NCI-H1694 (cell line): ENCODE measurements around the gene CLASP1.

ENCODE experiments used
- DNase-seq: peaks from one replicate; lab custom pipeline; 2025; lab: John Stamatoyannopoulos, UW

CLASP1 gene

DNA sequence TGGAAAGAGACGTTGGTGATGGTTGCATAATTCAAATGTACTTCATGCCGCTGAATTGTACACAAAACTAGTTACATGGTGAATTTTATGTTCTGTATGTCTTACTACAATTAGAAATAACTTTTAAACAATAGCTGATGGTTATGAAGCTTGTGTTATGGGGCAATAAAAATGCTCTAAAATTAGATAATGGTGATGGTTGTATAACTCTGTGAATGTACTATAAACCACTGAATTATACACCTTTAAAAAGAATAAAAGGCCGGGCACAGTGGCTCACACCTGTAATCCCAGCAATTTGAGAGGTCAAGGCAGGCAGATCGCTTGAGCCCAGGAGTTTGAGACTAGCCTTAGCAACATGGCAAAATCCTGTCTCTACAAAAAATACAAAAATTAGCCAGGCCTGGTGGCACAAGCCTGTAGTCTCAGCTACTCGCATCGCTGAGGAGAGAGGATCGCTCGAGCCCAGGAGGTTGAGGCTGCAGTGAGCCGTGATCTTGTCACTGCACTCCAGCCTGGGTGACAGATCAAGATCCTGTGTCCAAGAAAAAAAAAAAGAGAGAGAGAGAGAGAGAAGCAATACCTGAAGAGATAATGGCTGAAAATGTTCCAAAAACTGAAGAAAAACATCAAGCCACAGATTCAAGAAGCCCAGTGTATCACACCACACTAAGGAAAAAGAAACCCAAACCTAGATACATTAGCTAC, 112.3 kb downstream of the CLASP1 start:
- no peak for DNase-seq

DNA sequence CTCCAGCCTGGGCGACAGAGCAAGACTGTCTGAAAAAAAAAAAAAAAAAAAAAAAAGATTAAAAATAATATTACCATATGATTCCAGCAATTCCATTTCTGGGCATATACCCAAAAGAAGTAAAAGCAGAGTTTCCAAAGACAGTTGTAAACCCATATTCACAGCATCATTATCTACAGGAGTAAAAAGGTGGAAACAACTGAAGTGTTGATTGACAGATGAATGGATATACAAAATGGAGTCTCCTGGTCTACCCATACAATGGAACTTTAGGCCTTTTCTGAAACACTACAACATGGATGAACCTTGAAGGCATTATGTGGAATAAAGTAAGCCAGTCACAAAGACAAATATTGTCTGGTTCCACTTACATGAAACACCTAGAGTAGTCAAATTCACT, 112.9 kb downstream of the CLASP1 start:
- no peak for DNase-seq

DNA sequence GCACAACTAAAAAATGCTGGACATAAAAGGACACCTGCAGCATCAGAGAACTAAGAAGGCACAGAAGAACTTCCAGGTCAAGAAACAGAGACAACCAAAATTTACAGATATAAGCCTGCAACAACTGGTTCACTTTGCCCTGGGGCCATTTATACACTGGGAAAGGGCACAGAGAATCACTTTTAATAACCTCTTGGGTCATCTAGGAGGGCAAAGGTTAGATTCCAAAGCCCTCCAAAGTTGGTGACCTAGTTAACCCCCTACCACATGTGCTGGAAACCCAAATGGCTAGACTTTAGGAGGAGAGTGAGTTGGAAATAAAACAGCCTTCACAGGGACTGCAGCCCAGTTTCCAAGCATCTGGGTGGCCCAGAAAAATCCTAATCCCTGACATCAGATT, 115.3 kb downstream of the CLASP1 start:
- no peak for DNase-seq

DNA sequence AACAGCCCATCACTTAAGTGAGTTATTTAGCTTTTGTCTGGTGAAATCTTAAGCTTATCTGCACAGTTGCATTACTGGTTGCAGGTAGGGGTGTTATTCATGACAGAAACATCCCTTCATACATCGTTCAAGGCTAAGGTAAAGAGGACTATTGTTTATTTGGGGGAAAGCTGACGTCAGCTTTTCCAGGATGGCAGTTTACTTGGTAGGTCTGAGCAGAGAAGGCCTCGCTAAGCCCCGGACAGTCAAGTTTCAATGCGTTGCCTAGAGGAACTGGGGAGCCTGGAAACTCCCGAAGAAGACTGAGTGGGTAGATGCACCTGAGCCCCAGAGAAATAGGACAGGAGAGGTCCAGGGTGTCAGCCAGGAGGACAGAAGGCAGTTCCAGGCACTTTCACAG, 116.4 kb downstream of the CLASP1 start:
- no peak for DNase-seq

DNA sequence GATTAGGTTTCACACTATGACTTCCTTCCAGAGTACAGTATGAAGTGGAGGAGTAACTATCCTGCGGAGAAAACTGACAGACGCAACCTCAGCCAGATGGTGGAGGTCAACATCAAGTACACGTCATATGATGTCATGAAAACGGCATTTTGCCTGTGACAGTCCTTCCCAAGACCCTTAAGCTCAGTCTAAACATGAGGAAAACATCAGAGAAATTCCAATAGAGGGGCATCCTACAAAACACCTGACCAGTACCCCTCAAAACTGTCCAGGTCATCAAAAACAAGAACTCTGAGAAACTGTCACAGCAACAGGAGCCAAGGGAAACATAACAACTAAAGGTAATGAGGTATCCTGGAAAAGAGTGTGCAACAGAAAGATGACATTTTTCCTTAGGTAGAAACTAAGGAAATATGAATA, 116.9 kb downstream of the CLASP1 start:
- DNase-seq: no peak

DNA sequence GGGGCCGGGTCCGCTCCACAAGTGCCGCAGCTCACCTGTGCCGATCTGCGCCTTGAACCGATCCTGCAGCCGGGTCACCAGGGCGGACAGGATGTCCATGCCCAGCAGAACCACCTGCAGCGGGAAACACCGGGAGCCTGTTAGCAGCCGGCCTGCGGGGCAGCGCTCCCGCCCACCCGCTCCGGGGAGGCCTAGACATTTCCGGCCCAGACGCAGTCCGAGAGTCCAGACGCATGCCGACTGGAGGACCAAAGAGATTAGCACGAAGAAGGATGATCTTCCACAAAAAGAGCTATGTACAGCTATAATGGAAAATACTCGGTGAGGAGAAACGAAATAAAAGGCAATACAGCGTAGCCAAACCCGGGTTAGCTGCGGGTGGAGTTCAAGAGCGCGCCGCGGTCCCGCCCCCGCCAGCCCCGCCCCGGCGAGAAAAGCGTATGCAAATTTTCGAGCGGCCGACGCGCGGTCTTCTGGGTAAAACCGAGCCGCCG, 119.0 kb downstream of the CLASP1 start:
- DNase-seq: peak; percentile 80

DNA sequence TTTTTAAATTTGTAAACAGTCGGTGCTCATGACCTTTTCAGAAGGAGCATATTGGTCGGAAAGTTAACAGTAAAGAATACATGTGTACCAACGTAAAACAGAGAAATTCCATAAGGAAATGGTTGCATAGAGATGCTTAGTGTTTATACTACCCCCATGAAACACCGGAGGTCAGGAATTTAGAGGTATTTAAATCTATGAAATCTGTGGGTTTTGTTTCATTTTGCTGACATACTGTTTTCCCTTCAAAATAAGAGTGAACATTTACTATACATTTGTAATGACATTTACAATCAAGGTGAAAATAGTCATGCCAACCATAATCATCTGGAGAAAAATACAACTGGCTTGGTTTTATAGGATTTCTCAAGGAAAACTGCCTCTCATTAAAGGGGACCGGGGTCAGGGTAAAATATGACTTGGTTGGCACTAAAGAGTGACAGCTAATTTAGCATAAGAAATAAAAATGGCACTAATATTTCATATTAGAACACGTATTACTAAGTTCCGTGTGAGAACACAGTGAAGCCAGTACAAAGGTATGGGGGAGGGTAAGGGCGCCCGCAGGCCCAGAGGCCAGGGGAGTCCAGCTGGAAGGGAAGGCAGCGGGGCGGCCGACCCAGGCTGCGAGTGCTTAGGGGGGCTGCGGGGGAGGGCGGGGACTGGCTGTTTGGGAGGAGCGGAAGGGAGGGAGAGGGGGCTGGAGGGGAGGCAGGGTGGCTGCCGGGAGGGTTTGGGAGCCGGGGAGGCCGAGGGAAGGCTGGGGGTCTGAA, 119.6 kb downstream of the CLASP1 start:
- peak; percentile 6 for DNase-seq

DNA sequence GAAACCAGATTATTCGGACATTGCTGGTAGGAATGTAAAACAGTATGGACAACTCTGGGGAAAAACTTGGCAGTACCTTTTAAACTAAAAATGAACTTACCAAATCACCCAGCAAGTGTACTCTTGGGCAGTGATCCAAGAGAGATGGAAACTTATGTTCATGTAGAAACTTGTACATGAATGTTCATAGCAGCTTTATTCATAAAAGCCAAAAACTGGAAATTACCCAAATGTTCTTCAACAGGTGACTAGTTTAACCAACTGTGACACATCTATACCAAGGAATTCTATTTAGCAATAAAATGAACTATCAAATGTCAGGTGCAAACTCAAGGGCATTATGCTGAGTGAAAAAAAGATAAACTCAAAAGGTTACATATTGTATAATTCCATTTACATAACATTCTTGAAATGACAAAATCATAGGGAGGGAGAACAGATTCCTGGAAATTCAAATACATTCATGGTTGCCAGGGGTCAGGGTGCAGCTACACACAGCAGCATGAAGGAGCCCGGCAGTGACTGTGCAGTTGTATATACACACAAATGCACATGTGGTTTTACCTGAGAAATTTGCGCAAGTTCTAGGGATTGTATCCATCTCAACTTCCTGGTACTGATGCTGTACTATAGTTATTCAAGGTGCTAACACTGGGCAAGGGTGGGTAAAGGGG, 122.1 kb downstream of the CLASP1 start:
- DNase-seq: no peak

DNA sequence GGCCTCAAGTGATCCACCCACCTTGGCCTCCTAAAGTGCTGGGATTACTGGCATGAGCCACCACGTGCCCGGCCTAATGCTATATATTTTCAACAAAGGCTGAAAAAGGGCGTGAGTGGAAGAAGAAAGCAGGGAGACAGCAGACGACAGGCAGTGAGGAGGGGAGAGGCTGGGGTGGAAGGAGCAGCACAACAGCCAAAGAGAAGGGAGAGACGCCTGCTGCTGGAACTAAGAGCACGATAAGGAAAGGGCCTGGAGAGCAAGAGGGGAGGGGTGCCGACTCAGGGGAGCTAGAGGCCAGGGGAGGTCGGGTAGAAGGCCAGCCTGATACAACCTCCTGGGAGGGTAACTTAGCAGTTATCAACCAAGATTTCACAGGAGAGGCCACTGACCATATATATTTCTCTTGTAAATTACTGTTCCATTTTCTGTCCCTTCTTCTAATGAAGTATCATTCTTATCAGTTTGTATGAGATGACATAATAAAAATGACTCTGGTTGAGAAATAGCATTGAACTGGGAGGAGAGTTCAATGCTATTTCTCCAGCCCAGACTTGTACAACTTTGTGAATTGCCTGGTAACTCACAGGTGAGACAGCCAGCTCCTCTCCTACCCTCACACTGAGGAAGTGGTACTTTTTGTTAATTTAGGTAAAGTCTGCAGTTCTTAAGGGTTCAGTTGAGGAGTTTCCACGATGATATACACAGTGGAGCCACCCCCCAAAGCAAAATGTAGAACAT, 124.4 kb downstream of the CLASP1 start:
- no peak for DNase-seq

DNA sequence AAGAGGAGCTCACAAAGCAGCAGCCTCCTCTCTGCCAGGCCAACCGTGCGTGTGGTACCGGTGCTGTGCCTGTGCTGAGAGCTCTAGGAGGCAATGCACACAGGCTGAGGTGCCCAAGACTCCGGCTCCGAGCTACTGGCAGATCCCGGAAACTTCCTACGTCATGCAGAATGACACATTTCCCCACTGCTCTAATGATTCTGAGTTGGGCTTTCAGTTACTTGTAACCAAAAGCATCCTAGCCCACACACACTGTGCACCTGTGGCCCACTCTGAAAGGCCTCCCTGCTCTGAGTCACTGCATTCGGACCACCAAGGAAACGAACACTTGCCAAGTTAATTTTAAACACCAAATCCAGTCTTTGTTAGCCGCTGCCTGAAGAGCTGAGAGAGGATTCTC, 127.9 kb downstream of the CLASP1 start:
- DNase-seq: no peak

DNA sequence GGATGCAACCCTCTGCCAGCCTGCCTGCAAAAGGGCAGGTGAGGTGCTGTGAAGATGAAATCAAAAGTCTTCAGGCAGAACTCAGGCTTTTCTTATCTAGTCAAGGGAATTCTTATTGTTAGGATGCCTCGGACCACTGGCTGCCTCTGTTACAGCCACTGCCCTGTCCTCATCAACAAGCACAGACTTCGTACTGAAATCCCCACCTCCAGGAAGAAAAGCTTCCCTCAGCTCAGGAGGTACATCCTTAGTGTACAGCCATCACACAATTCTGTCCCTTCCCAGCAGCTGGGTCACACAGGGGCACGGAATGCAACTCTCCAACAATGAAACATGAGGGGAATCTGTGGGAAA, 128.6 kb downstream of the CLASP1 start:
- no peak for DNase-seq

DNA sequence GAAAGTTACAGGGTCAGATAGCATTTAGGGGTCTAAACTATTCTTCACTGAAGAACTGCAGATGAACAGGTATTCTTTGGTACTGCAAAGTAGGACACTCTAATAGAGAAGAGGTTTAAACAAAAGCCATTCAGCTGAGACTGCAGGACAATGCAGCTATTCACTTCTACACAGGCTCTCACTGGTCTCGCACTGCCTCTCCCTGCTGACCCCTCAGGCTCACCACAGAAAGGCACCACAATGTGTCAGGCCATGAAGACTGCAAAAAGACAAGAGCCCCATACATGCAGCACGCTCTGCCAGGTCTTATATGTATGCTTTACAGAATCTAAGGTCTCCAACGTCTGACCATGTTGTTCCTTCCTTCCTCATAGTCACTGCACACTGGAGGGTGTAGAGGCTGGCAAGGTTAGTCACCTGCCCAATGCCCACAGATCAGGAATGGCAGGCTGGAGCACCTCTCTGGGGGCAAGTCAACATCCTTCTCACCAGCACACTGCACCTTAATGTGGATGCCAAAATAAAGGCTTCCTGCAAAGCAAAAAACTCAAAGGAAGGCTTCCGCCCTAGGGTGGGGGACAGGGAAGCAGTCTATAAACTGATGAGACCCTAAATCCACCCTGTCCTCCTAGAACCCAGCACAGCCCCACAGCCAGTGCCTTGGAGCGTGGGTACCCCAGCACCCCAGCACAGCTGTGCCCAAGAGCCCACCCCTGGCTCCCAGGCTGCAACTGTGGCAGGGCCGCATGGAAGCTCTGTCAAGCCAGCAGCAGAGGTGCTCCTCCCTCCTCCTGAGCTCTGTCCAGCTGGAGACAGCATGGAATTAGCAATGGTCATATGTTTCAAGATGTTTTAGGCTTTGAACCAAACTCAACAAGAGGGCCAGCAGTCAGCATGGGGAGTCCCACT, 129.3 kb downstream of the CLASP1 start:
- DNase-seq: no peak

DNA sequence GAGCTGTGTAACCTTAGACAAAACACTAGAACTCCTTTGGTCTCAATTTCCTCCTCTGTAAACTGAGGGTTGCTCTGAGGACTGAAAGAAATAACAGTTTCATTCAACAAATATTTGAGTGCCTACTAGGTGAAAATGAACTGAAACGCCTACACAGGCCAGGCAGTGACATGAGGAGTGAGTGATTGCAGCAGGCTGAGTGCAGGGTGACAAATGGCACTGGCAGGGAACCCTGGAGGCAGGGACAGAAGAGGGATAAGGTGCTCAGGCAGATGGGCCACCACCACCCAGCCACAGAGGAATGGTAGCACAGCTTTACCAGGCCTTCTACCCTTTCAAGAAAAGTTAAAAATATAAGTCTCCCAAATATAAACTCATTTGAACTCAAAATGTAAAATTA, 130.1 kb downstream of the CLASP1 start:
- no peak for DNase-seq

DNA sequence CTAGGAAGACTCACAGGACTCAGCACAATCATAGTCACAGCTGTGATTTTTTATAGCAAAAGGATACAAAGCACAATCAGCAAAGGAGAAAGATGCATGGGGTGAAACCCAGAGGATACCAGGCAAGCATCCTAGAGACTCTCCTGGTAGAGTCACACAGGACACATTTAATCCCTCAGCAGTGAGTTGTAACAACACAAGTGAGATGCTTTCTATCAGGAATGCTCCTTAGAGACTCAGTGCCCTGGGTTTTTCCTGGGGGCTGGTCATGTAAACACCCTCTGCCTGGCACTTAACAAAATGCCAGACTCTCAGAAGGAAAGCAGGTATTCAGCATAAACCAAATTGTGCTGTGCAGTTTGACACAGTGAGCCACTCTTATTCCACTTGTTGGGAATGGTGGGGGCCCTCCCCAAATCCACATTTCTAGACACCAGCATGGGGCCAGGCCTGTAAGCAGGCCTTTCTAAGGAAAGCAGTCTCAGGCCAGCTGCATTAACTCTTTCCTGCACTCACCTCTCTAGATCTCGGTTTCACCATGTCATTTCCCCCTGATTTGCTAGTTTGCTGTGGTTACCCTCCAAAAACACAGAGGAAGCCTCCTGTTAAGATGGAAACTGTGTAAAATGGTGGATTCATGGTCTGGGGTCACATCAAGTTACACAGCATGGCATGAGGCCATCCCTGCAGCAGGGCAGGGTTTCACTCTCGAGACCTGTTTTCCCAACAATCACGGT, 135.5 kb downstream of the CLASP1 start:
- no peak for DNase-seq

DNA sequence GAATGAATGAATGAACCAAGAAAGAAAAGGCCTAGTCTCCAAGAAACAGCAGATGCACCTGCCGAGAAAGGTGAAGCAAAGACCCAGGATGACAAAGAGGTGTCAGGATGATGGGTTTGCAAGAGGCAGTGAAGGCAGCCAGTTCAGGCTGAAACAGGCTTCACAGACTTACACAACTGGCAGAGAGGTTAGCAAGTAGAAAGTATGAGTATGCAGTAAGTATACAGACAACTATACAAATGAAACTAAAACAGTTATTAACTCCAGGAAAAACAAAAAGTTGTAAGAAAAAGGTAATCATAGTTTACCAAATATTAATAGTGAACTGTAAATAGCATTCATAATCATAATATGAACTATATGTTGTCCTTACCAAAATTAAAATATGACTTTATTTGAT, 138.4 kb downstream of the CLASP1 start:
- DNase-seq: no peak

DNA sequence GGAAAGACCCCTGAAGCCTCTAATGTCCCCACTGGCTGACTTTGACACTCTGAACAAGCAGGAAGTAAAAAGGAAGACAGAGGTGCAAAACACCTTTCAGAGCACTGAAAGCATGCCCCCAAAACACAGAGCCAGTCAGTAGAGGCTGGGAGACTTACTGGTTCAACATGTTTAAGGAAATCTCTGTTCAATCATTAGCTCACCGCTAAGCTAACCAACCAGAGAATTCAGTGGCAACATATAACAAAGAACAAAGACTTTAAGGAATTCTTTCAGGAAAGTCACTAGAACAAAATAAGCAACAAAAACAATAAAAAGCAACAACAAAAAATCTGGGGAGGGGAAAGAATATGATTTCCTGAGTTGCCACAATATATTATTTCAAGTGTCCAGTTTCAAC, 142.6 kb downstream of the CLASP1 start:
- DNase-seq: no peak

DNA sequence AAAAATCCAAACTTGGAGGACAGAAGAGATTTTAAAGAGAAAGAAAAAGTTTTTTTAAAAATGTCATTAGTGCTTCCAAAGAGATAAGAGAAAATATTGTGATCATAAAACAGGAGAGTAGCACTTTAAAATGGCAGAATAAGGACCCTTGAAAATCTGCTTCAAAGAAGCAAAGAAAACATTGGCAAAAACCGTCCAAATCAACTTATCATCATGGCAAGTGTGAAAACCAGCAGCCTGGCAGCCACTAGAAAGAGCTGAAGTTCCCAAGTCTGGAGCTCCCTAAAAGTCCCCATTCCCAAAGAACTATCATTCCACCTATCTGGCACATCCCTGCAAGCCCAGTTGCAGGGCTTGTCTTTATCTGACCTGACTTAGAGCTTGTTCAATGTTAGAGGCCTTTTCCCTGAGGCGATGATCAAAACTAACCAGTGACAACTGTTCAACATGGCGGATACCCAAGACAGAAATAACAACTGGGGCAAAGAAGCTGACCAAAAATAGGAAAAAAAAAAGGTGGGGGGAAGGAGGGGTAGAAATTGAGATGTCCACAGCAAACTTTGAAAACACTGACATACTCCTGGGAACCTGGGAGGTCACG, 143.2 kb downstream of the CLASP1 start:
- DNase-seq: no peak

DNA sequence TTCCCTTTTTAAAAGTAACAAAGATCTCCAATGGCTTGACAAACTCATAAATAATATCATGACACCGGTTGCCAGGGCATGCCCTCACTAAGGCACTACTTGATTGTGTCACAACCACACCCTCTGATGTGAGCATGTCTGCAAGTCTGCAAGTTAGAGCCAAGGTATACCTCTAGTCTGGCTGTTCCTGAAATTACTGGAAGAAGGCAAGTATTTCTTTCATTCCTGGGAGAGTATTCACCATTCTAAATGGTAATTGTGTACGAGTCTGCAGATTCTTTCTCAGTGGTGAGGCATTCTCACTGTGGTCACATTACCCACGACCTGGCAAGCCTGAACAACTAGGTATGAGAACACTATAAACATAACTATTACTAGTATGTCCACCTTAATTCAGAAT, 144.3 kb downstream of the CLASP1 start:
- no peak for DNase-seq

DNA sequence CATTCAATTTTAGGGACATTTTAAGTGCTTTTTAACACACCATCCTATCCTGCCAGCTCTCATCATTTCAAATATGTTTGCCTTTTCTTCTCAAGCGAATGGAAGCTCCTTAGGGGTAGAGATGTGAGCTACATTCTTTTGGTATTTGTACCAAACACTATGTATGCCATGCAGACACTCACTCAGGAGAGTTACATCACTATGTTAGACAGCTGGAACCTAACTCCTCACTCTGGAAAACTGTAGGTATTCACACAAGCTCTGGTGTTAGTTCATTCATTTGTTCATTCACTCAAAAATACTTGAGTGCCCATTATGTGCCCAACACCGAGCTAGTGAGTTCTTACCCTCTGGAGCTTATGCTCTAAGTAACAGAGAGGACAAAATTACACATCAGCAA, 144.9 kb downstream of the CLASP1 start:
- no peak for DNase-seq

DNA sequence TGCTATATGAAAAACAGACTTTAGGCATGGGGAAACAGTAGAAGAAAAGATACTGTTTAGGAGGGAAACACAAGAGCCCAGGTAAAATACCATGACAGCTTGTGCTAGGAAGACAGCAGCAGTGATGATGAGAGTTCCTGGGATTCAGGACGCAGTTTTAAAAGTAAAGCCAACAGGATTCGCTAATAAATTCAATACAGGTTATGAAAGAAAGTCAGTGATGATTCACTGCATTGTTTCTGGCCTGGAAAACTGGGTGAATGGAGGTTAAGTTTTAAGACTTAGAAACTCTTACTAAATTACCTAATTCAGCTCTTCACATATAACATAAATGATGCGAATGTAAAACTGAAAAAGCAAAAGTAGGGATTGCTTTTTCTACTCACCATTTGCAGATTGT, 146.5 kb downstream of the CLASP1 start:
- no peak for DNase-seq
